H9 (cell line): ENCODE results near the gene MYOZ3. TPM values are rescaled to one million over a fixed set of nuclear protein-coding genes. Genes with fewer than 3 reads are reported as not detected.

Experiments
- DNase-seq: peaks from one replicate; pipeline ENCODE4 v3.0.0-alpha.2; 2017
- H2AFZ ChIP-seq: one replicate; pipeline ENCODE4 v1.6.1; 2013; ENCODE audit warnings: mild to moderate bottlenecking, low read length, control low read depth, moderate library complexity
- H2AK5ac ChIP-seq: 2 replicates; pipeline ENCODE4 v1.6.1; 2013; ENCODE audit warnings: low read length, control low read depth, mixed read lengths; ENCODE audit not compliant: insufficient read length
- H2BK120ac ChIP-seq: one replicate; pipeline ENCODE4 v1.6.1; 2013; ENCODE audit warnings: low read depth, mild to moderate bottlenecking, low read length, control low read depth, inconsistent platforms; ENCODE audit not compliant: poor library complexity, severe bottlenecking
- H2BK12ac ChIP-seq: 2 replicates; pipeline ENCODE4 v1.6.1; 2013; ENCODE audit warnings: low read length, control low read depth, mixed read lengths, low read depth; ENCODE audit not compliant: insufficient read length
- H2BK15ac ChIP-seq: 2 replicates; pipeline ENCODE4 v1.6.1; 2013; ENCODE audit warnings: low read depth, low read length, control low read depth
- H2BK20ac ChIP-seq: one replicate; pipeline ENCODE4 v1.6.1; 2013; ENCODE audit warnings: low read depth, mild to moderate bottlenecking, low read length, control low read depth, inconsistent platforms; ENCODE audit not compliant: poor library complexity, severe bottlenecking
- H2BK5ac ChIP-seq: 2 replicates; pipeline ENCODE4 v1.6.1; 2013; ENCODE audit warnings: low read length, control low read depth, mixed read lengths; ENCODE audit not compliant: insufficient read length
- H3K14ac ChIP-seq: 2 replicates; pipeline ENCODE4 v1.6.1; 2013; ENCODE audit warnings: low read length, control low read depth; ENCODE audit not compliant: insufficient read depth
- H3K18ac ChIP-seq: 2 replicates; pipeline ENCODE4 v1.6.1; 2013; ENCODE audit warnings: low read depth, mild to moderate bottlenecking, mixed read lengths, low read length, control low read depth; ENCODE audit not compliant: insufficient read length
- H3K23ac ChIP-seq: 2 replicates; pipeline ENCODE4 v1.6.1; 2013; ENCODE audit warnings: low read length, control low read depth, mixed read lengths, low read depth; ENCODE audit not compliant: insufficient read length
- H3K23me2 ChIP-seq: 2 replicates; pipeline ENCODE4 v1.6.1; 2013; ENCODE audit warnings: low read depth, mild to moderate bottlenecking, mixed read lengths, low read length, control low read depth; ENCODE audit not compliant: insufficient read length, poor library complexity, severe bottlenecking
- H3K27ac ChIP-seq: 2 replicates; pipeline ENCODE4 v1.5.1; 2013; ENCODE audit warnings: low read length, control low read depth, mixed read lengths, low read depth; ENCODE audit not compliant: insufficient read length
- H3K27me3 ChIP-seq: 2 replicates; pipeline ENCODE4 v1.6.1; 2013; ENCODE audit warnings: low read length, control low read depth, inconsistent platforms; ENCODE audit not compliant: insufficient read depth
- H3K4ac ChIP-seq: 2 replicates; pipeline ENCODE4 v1.6.1; 2013; ENCODE audit warnings: low read depth, mild to moderate bottlenecking, control low read depth, inconsistent platforms, low read length, moderate library complexity
- H3K4me1 ChIP-seq: 2 replicates; pipeline ENCODE4 v1.6.1; 2013; ENCODE audit warnings: low read length, control low read depth, inconsistent platforms; ENCODE audit not compliant: insufficient read depth
- H3K4me2 ChIP-seq: 2 replicates; pipeline ENCODE4 v1.6.1; 2013; ENCODE audit warnings: low read length, control low read depth, mixed read lengths; ENCODE audit not compliant: insufficient read length, insufficient read depth
- H3K56ac ChIP-seq: 2 replicates; pipeline ENCODE4 v1.6.1; 2013; ENCODE audit warnings: low read depth, mild to moderate bottlenecking, mixed read lengths, low read length, control low read depth; ENCODE audit not compliant: insufficient read length
- H3K79me1 ChIP-seq: 2 replicates; pipeline ENCODE4 v1.6.1; 2013; ENCODE audit warnings: low read depth, mild to moderate bottlenecking, moderate library complexity, low read length, control low read depth, inconsistent platforms; ENCODE audit not compliant: insufficient read depth, poor library complexity, severe bottlenecking
- H3K79me2 ChIP-seq: 2 replicates; pipeline ENCODE4 v1.6.1; 2013; ENCODE audit warnings: low read length, control low read depth, inconsistent platforms; ENCODE audit not compliant: insufficient read depth
- H3K9ac ChIP-seq: 2 replicates; pipeline ENCODE4 v1.6.1; 2013; ENCODE audit warnings: low read length, control low read depth, mixed read lengths; ENCODE audit not compliant: insufficient read length; ENCODE audit errors: extremely low read depth
- H3K9me3 ChIP-seq: one replicate; pipeline ENCODE4 v1.6.1; 2013; ENCODE audit warnings: low read depth, low read length, inconsistent platforms; ENCODE audit not compliant: control insufficient read depth
- H3T11ph ChIP-seq: one replicate; pipeline ENCODE4 v1.6.1; 2013; ENCODE audit warnings: mild to moderate bottlenecking, low read length, control low read depth, inconsistent platforms
- H4K20me1 ChIP-seq: one replicate; pipeline ENCODE4 v1.6.1; 2013; ENCODE audit not compliant: control insufficient read depth, insufficient read length, insufficient read depth
- H4K5ac ChIP-seq: 2 replicates; pipeline ENCODE4 v1.6.1; 2013; ENCODE audit warnings: low read depth, mild to moderate bottlenecking, mixed read lengths, low read length, control low read depth; ENCODE audit not compliant: insufficient read length
- H4K8ac ChIP-seq: replicated peaks from 2 replicates; pipeline ENCODE4 v1.6.1; 2013; ENCODE audit warnings: low read length, control low read depth, mixed read lengths, low read depth; ENCODE audit not compliant: insufficient read length
- H4K91ac ChIP-seq: 2 replicates; pipeline ENCODE4 v1.6.1; 2013; ENCODE audit warnings: low read depth, mild to moderate bottlenecking, moderate library complexity, mixed read lengths, low read length, control low read depth; ENCODE audit not compliant: insufficient read length
- H3K27ac Mint-ChIP-seq, 3 experiments: 2 replicates in 2 of 3; 3 replicates in 1 of 3; pipeline ENCODE4 v1.8.0; 2020 to 2021; ENCODE audit warnings: mixed read lengths in 3 of 3, mild to moderate bottlenecking in 1 of 3, moderate library complexity in 1 of 3
- H3K27me3 Mint-ChIP-seq: 2 replicates; pipeline ENCODE4 v1.8.0; 2021; ENCODE audit warnings: low read depth, mild to moderate bottlenecking, moderate library complexity, mixed read lengths
- H3K36me3 Mint-ChIP-seq, 3 experiments: 2 replicates in 2 of 3; 3 replicates in 1 of 3; pipeline ENCODE4 v1.8.0; 2020 to 2021; ENCODE audit warnings: low read depth in 3 of 3, mixed read lengths in 3 of 3; ENCODE audit not compliant: insufficient read depth in 1 of 3
- H3K4me1 Mint-ChIP-seq, 2 experiments: 2 replicates each; pipeline ENCODE4 v1.8.0; 2020; ENCODE audit warnings: mixed read lengths in 2 of 2
- H3K4me3 Mint-ChIP-seq, 2 experiments: 2 replicates in 1 of 2; 3 replicates in 1 of 2; pipeline ENCODE4 v1.8.0; 2020 to 2021; ENCODE audit warnings: mild to moderate bottlenecking in 2 of 2, mixed read lengths in 2 of 2, moderate library complexity in 1 of 2
- H3K9me3 Mint-ChIP-seq, 2 experiments: 2 replicates in 1 of 2; 3 replicates in 1 of 2; pipeline ENCODE4 v1.8.0; 2020; ENCODE audit warnings: mild to moderate bottlenecking in 2 of 2, mixed read lengths in 2 of 2, moderate library complexity in 1 of 2
- WGBS: extraction: QIAGEN DNeasy Blood & Tissue Kit; methylation state at CpG from one replicate; pipeline ENCODE4 v1.1.7; 2013; ENCODE audit warnings: missing lambda C conversion rate, low lambda C conversion rate, mixed read lengths; ENCODE audit not compliant: insufficient read length; ENCODE audit errors: extremely low coverage; 5-methylcytosine and 5-hydroxymethylcytosine counted together
- total RNA-seq: library from RNA; stranded (reverse); gene quantifications from 2 replicates; pipeline ENCODE4 v1.2.1, GENCODE V29; 2021
- TF ChIP-seq, protein P1 (sequence below): fragments of 200-600 bp; sonication (generic); conservative IDR thresholded peaks from 3 replicates; pipeline ENCODE4 v1.8.0; 2021; ENCODE audit warnings: antibody characterized with exemption, mild to moderate bottlenecking

The MYOZ3 gene
- total RNA-seq, 1 experiment from 2014 or later: 18.1 TPM

DNA sequence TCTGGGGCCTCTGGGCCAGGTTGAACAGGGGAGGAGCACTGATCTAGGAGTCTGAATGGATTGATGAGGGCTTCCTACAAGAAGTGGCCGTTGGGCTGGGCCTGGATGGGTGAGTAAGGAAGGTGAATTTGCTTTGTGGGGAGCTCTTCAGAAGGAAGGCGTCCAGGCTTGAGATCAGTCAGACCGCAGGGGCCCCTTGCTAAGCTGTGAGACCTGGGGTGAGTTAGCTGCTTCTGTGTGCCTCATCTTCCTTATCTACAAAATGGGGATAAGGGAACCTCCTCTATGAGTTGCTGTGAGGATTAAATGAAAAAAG is 21.7 kb upstream of the MYOZ3 start:
- no peak overlapping the region for H3K4me2 ChIP-seq
- H2AFZ ChIP-seq: no peak overlapping the region
- Mint-ChIP-seq H3K36me3 (no peaks in the 10 kb centered on the region), H3K4me3 (no peak overlapping the region), H3K27me3 (peaks cover 2% of the 10 kb centered on the region; the same call in 1 of the 2 replicates), H3K4me1 (peaks cover 46 to 60% of the 10 kb centered on the region in 2 experiments), H3K27ac (peak overlapping the region in 2 of 3 experiments; percentile 11 to 17; a peak in 2 of 7 replicates), H3K9me3 (no peaks in the 10 kb centered on the region)
- TF ChIP-seq, protein P1, sequence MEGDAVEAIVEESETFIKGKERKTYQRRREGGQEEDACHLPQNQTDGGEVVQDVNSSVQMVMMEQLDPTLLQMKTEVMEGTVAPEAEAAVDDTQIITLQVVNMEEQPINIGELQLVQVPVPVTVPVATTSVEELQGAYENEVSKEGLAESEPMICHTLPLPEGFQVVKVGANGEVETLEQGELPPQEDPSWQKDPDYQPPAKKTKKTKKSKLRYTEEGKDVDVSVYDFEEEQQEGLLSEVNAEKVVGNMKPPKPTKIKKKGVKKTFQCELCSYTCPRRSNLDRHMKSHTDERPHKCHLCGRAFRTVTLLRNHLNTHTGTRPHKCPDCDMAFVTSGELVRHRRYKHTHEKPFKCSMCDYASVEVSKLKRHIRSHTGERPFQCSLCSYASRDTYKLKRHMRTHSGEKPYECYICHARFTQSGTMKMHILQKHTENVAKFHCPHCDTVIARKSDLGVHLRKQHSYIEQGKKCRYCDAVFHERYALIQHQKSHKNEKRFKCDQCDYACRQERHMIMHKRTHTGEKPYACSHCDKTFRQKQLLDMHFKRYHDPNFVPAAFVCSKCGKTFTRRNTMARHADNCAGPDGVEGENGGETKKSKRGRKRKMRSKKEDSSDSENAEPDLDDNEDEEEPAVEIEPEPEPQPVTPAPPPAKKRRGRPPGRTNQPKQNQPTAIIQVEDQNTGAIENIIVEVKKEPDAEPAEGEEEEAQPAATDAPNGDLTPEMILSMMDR: no peak
- H2BK15ac ChIP-seq: no peak overlapping the region
- no peak overlapping the region for H3K56ac ChIP-seq
- no peak overlapping the region for H3K23ac ChIP-seq
- no peak for DNase-seq
- H3K79me1 ChIP-seq: no peaks in the 10 kb centered on the region
- no peaks in the 10 kb centered on the region for H3K27me3 ChIP-seq
- H3K27ac ChIP-seq: no peak overlapping the region
- H2BK12ac ChIP-seq: no peak overlapping the region
- H3K4me1 ChIP-seq: peaks cover under 1% of the 10 kb centered on the region; the same call in 1 of the 2 replicates
- no peaks in the 10 kb centered on the region for H3K79me2 ChIP-seq
- H2BK5ac ChIP-seq: no peak overlapping the region
- H4K20me1 ChIP-seq: no peaks in the 10 kb centered on the region
- H3T11ph ChIP-seq: no peak overlapping the region
- no peak overlapping the region for H4K91ac ChIP-seq
- no peak overlapping the region for H4K5ac ChIP-seq
- H2AK5ac ChIP-seq: no peak overlapping the region
- no peak overlapping the region for H3K14ac ChIP-seq
- no peak overlapping the region for H2BK20ac ChIP-seq
- H3K18ac ChIP-seq: no peak overlapping the region
- no peak overlapping the region for H3K9ac ChIP-seq
- no peak overlapping the region for H2BK120ac ChIP-seq
- no peak overlapping the region for H4K8ac ChIP-seq
- no peaks in the 10 kb centered on the region for H3K9me3 ChIP-seq
- H3K4ac ChIP-seq: no peak overlapping the region
- H3K23me2 ChIP-seq: no peaks in the 10 kb centered on the region
- no CpG with 5 or more reads among the region's 3 CpGs for WGBS
